ENCODE measurements around the gene KLRC3.
"Not testable (repeated sequence)": the region's sequence is repeated elsewhere in the genome, so short reads cannot be mapped to it uniquely, and the experiment has no call there.

KLRC3 gene

GRCh38 chr12:10400829-10401228 is 19.6 kb downstream of the KLRC3 start:
- DNase-seq (ENCODE audit: low spot score) = no peak

DNA sequence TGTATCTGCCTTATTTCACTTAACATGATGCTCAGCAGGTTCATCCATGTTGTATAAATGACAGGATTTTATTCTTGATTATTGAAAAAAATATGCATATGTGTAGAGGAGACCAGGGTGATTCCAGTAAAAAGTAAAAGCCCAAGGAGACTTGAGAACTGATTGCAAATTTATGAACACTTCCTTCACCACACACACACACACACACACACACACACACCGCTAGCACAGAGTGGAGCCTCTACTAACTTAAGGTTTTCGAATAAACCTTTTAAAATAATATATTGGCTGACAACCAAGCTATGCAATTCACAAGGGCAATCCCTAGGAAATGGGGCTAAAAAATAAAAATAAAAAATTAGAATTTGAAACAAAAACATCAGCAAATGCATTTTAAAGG is 22.2 kb downstream of the KLRC3 start:
- DNase-seq (ENCODE audit: low spot score) = no peak

GRCh38 chr12:10397296-10397695 is 23.1 kb downstream of the KLRC3 start:
- no peak for DNase-seq (ENCODE audit: low spot score)

DNA sequence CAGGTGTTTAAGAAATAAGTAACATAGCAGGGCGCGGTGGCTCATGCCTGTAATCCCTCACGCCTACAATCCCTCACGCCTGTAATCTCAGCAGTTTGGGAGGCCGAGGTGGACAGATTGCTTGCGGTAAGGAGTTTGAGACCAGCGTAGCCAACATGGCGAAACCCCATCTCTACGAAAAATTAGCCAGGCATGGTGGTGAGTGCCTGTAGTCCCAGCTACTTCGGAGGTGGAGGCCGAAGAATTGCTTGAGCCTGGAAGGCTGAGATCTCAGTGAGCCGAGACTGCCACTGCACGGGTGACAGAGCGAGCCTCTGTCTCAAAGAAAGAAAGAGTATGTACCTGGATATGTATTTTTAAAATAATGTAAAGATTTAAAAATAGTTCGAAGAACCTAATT is 24.2 kb downstream of the KLRC3 start:
- DNase-seq (ENCODE audit: low spot score) = not testable (repeated sequence)

- peak; percentile 13 for DNase-seq (ENCODE audit: low spot score)
Observed at GRCh38 chr12:10395390-10395998, 24.9 kb downstream of the KLRC3 start.

- DNase-seq (ENCODE audit: low spot score) = not testable (repeated sequence)
Observed at GRCh38 chr12:10394531-10395152, 25.8 kb downstream of the KLRC3 start.

GRCh38 chr12:10393291-10393690 is 27.1 kb downstream of the KLRC3 start:
- DNase-seq (ENCODE audit: low spot score) = no peak

- DNase-seq (ENCODE audit: low spot score) = peak; percentile 53
Observed at GRCh38 chr12:10392394-10392930, 27.9 kb downstream of the KLRC3 start.

- not testable (repeated sequence) for DNase-seq (ENCODE audit: low spot score)
Observed at GRCh38 chr12:10390991-10391390, 29.4 kb downstream of the KLRC3 start.

- no peak for DNase-seq (ENCODE audit: low spot score)
Observed at GRCh38 chr12:10389904-10390303, 30.5 kb downstream of the KLRC3 start, which contains the start of gene KLRK1. TSS of gene KLRK1 (minus strand) at chr12:10390041. CDS start at chr12:10388810, 1,231 bp downstream.

DNA sequence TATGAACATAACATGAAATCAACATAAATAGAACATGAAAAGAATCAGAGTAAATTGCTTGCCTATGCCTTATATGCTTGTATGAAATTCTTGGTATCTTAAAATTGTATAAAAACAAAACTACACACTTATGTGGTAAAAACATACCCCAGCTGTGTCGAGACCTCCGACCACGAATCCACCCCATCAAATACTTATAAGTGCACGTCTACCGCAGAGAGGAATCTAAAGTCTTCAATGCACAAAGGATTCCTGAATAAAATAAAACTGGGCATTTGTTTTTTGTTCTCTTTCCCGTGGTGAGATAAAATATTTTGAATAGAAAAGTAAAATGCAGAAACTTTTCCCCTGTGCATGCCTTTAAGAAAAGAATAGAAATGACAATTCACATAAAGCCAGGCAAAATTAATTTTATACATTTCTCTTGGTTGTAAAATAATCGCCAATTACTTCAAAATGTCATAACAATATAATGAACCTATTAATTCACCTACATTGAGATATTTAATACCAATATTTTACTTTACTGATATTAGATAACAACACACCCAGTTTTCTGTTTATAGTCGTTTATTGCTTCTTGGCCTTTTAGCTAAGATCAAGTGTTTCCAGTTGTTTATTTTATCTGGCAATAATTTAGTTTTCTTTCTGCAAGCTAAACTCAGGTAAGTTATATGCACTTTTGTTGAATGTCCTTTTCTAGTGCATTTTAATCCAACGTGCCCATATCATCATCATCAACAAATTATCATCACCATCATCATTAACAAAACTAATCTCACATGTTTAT is 31.6 kb downstream of the KLRC3 start:
- DNase-seq (ENCODE audit: low spot score) = no peak

DNA sequence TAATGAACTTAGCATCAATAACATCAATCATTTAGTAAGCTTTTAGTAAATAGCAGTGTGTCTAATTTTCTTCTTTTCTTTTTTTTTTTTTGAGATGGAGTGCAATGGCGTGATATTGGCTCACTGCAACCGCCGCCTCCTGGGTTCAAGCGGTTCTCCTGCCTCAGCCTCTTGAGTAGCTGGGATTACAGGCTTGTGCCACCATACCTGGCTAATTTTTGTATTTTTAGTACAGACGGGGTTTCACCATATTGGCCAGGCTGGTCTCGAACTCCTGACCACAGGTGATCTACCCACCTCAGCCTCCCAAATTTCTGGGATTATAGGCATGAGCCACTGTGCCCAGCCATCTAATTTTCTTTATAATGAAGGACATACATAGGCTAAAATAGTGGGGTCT is 32.9 kb downstream of the KLRC3 start:
- not testable (repeated sequence) for DNase-seq (ENCODE audit: low spot score)

GRCh38 chr12:10386857-10387256 is 33.5 kb downstream of the KLRC3 start:
- no peak for DNase-seq (ENCODE audit: low spot score)

GRCh38 chr12:10385166-10385613 is 35.2 kb downstream of the KLRC3 start:
- DNase-seq (ENCODE audit: low spot score) = no peak

DNA sequence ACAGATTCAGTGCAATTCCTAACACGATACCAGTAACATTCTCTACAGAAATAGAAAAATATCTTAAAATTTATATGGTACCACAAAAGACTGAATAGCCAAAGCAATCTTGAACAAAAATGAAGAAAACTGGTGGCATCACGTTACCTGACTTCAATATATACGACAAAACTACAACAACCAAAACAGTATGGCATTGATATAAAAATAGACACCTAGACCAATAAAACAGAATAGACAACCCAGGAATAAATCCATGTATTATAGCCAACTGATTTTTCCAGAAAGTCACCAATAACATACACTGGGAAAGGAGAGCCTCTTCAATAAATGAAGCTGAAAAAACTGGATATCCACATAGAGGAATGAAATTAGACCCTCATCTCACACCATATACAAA is 36.2 kb downstream of the KLRC3 start:
- no peak for DNase-seq (ENCODE audit: low spot score)

- no peak for DNase-seq (ENCODE audit: low spot score)
Observed at GRCh38 chr12:10381928-10382628, 38.3 kb downstream of the KLRC3 start.

- not testable (repeated sequence) for DNase-seq (ENCODE audit: low spot score)
Observed at GRCh38 chr12:10378737-10379136, 41.7 kb downstream of the KLRC3 start.

GRCh38 chr12:10374624-10375018 is 45.8 kb downstream of the KLRC3 start:
- DNase-seq (ENCODE audit: low spot score) = no peak

DNA sequence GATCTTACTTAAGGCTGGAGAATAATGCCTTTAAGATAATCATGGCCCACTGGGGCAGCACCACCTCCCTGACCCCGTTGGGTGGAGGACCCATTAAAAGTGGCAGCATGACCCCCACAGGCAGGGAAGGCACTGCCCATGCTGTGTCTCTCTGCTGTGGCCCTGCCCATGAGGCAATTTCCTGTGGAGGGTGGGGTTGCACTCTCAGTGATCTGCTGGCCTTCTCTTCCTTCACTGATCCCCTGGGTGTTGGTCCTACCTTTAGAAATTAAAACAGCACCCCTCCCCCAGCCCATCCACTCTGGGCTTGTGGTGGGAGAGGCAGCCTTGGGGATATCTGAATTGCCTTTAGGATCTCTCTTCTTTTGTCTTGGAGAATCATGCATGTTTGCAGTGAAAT is 47.8 kb downstream of the KLRC3 start:
- DNase-seq (ENCODE audit: low spot score) = no peak

- not testable (repeated sequence) for DNase-seq (ENCODE audit: low spot score)
Observed at GRCh38 chr12:10371893-10372535, 48.4 kb downstream of the KLRC3 start.

DNA sequence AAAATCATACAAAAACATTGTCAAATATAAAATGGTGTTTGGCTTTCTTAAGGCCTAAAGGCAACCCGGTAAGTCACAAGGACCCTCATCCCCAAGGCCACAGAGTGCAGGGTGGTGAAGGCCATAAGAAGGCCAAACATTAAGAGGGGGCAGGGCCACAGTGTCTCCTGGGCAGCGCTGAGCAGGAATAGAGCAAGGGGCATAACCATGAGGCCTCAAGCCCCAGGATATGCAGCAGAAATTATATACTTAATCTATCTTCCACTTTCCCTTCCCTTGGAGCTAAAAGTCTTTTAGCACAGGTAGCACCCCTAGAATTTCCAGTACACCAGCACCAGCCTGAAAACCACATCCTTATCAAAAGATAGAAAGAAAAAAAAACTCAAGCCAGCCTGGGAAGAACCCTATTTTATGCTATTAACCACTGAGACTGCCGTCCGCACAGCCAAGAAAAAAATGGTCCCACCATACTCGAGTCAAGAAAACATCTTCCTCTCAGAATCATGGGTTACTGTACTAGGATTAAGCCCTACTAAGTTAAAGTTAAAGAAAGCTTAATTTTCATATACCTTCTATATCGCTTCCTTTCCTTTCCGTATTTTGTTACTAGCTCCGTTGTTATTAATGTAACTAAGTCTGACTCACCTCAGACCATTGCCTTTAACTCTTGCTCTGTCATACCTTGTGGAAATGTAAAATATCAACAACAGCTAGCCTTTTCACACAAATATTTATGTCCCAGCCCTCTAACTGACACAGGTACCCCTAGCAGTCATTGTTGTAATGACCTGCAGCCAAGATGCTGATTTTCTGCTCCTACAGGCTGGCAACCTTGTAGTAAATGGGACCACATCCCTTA is 50.6 kb downstream of the KLRC3 start:
- DNase-seq (ENCODE audit: low spot score) = no peak

Measured in iPS-NIHi11 (cell line).